NCI-H82 treated with DMSO at 0.1 percent for 48 hours (cell line): Measurements from ENCODE around the gene WFS1.

ENCODE experiments used
- DNase-seq: peaks from one replicate; lab custom pipeline; 2025; ENCODE audit not compliant: unreplicated experiment; lab: John Stamatoyannopoulos, UW

The WFS1 gene

GRCh38 chr4:6298852-6299251 is 29.2 kb downstream of the WFS1 start:
- DNase-seq = no peak

- DNase-seq = no peak
Observed at GRCh38 chr4:6299875-6300274, 30.2 kb downstream of the WFS1 start.

- DNase-seq = no peak
Observed at GRCh38 chr4:6300359-6300758, 30.7 kb downstream of the WFS1 start.

- no peak for DNase-seq
Observed at GRCh38 chr4:6301051-6301731, 31.5 kb downstream of the WFS1 start.

GRCh38 chr4:6301732-6302442 is 32.2 kb downstream of the WFS1 start:
- no peak for DNase-seq

- DNase-seq = no peak
Observed at GRCh38 chr4:6302869-6303268, 33.2 kb downstream of the WFS1 start.

GRCh38 chr4:6303943-6304342 is 34.3 kb downstream of the WFS1 start:
- no peak for DNase-seq

- DNase-seq = no peak
Observed at GRCh38 chr4:6306299-6306698, 36.6 kb downstream of the WFS1 start.

GRCh38 chr4:6307230-6307629 is 37.6 kb downstream of the WFS1 start:
- no peak for DNase-seq

GRCh38 chr4:6307891-6308290 is 38.2 kb downstream of the WFS1 start:
- DNase-seq = no peak

- DNase-seq = no peak
Observed at GRCh38 chr4:6308899-6309643, 39.4 kb downstream of the WFS1 start.

- no peak for DNase-seq
Observed at GRCh38 chr4:6309777-6310176, 40.1 kb downstream of the WFS1 start.

- DNase-seq = no peak
Observed at GRCh38 chr4:6313216-6313615, 43.6 kb downstream of the WFS1 start.

- no peak for DNase-seq
Observed at GRCh38 chr4:6316461-6317003, 46.9 kb downstream of the WFS1 start.

GRCh38 chr4:6318206-6318605 is 48.6 kb downstream of the WFS1 start:
- no peak for DNase-seq

GRCh38 chr4:6319530-6320150 is 50.0 kb downstream of the WFS1 start:
- DNase-seq = no peak

GRCh38 chr4:6320663-6321062 is 51.0 kb downstream of the WFS1 start:
- DNase-seq = no peak

GRCh38 chr4:6321361-6321760 is 51.7 kb downstream of the WFS1 start:
- no peak for DNase-seq

- no peak for DNase-seq
Observed at GRCh38 chr4:6322067-6322760, 52.6 kb downstream of the WFS1 start.

GRCh38 chr4:6322761-6323566 is 53.3 kb downstream of the WFS1 start:
- no peak for DNase-seq
